Cardiac muscle cell (in vitro differentiated cells and primary cell): ENCODE data around the gene ST8SIA5. TPM values are rescaled to one million over a fixed set of nuclear protein-coding genes. Genes with fewer than 3 reads are reported as not detected.
"Not testable (repeated sequence)": the region's sequence is repeated elsewhere in the genome, so short reads cannot be mapped to it uniquely, and the experiment has no call there.

ENCODE experiments used
- DNase-seq, 2 donors: peaks; one replicate each; pipeline versions ENCODE4 v3.0.0 to v3.0.0-alpha.2; 2010 to 2017; ENCODE audit warnings: low read depth in 1 of 2, low spot score in 1 of 2
- H3K27ac ChIP-seq: fragments of 200-600 bp; sonication (generic); 2 replicates; pipeline ENCODE4 v1.5.1; 2016
- H3K27me3 ChIP-seq: fragments of 200-600 bp; sonication (generic); 2 replicates; pipeline ENCODE4 v1.6.0; 2016; ENCODE audit warnings: control low read depth
- H3K36me3 ChIP-seq: fragments of 200-600 bp; sonication (generic); 2 replicates; pipeline ENCODE4 v1.5.1; 2016; ENCODE audit warnings: control low read depth
- H3K4me1 ChIP-seq: fragments of 200-600 bp; sonication (generic); 2 replicates; pipeline ENCODE4 v1.8.1; 2017; ENCODE audit warnings: low read depth, mild to moderate bottlenecking, mixed run types
- H3K4me3 ChIP-seq: fragments of 200-600 bp; sonication (generic); 2 replicates; pipeline ENCODE4 v1.5.1; 2016; ENCODE audit warnings: mild to moderate bottlenecking
- H3K9me3 ChIP-seq: fragments of 200-600 bp; sonication (generic); 2 replicates; pipeline ENCODE4 v1.5.1; 2017; ENCODE audit warnings: low read depth, mild to moderate bottlenecking, control low read depth
- CTCF ChIP-seq: IDR thresholded peaks from 2 replicates; pipeline ENCODE4 v1.5.1; 2012; ENCODE audit warnings: low read depth, mild to moderate bottlenecking, low read length
- polyA plus RNA-seq: library from polyadenylated mRNA; unstranded; fragments of >200 nt; fragmentation: Nextera tagmentation; extraction: Ambion mirVana; gene quantifications from 2 replicates; pipeline ENCODE4 v1.2.1, GENCODE V29; 2016
- total RNA-seq: library from RNA; depleted of rRNA; stranded (reverse); fragments of >200 nt; gene quantifications from 2 replicates; pipeline ENCODE4 v1.2.3, GENCODE V29; 2016

ST8SIA5 gene
- total RNA-seq = 0.67 TPM in 1 of 2 replicates, not detected in the other
- 0.09 and 0.83 TPM in 2 replicates for polyA plus RNA-seq

GRCh38 chr18:46756559-46757201, at the start of gene ST8SIA5:
TSS of gene ST8SIA5 (minus strand) at chr18:46757053. CDS start at chr18:46756508, 545 bp downstream.
- Histone ChIP-seq H3K27ac (no peak within 1 kb of the TSS), H3K36me3 (no peaks in the 10 kb centered on the region), H3K4me3 (peak within 1 kb of the TSS; percentile 45), H3K27me3 (peaks cover 94% of the 10 kb centered on the region), H3K4me1 (peaks cover 8% of the 10 kb centered on the region), H3K9me3 (no peaks in the 10 kb centered on the region)
- peak in 1 of 2 donors; percentile 47 for DNase-seq
- no peak for TF ChIP-seq CTCF

- H3K36me3 ChIP-seq, H3K27me3 ChIP-seq, H3K4me1 ChIP-seq, H3K4me3 ChIP-seq, H3K27ac ChIP-seq, H3K9me3 ChIP-seq, DNase-seq: not testable (repeated sequence)
Measured at GRCh38 chr18:46795945-46796344, 39.1 kb upstream of the ST8SIA5 start.

GRCh38 chr18:46794607-46795006, 37.8 kb upstream of the ST8SIA5 start:
- no peaks in the 10 kb centered on the region for H3K27me3 ChIP-seq
- no peak overlapping the region for H3K4me3 ChIP-seq
- no peaks in the 10 kb centered on the region for H3K36me3 ChIP-seq
- no peaks in the 10 kb centered on the region for H3K9me3 ChIP-seq
- no peaks in the 10 kb centered on the region for H3K4me1 ChIP-seq
- no peak for DNase-seq
- no peak overlapping the region for H3K27ac ChIP-seq
- no peak for TF ChIP-seq CTCF

GRCh38 chr18:46793565-46793964, 36.7 kb upstream of the ST8SIA5 start:
- DNase-seq = peak in 1 of 2 donors; percentile 9
- Histone ChIP-seq H3K4me1 (no peaks in the 10 kb centered on the region), H3K4me3 (no peak overlapping the region), H3K36me3 (no peaks in the 10 kb centered on the region), H3K9me3 (no peaks in the 10 kb centered on the region), H3K27ac (no peak overlapping the region), H3K27me3 (no peaks in the 10 kb centered on the region)
- TF ChIP-seq CTCF = no peak

GRCh38 chr18:46789088-46789487, 32.2 kb upstream of the ST8SIA5 start:
- Histone ChIP-seq H3K4me1 (no peaks in the 10 kb centered on the region), H3K36me3 (no peaks in the 10 kb centered on the region), H3K27ac (no peak overlapping the region), H3K27me3 (no peaks in the 10 kb centered on the region), H3K4me3 (no peak overlapping the region), H3K9me3 (no peaks in the 10 kb centered on the region)
- DNase-seq = no peak
- no peak for TF ChIP-seq CTCF

GRCh38 chr18:46787674-46788073, 30.8 kb upstream of the ST8SIA5 start:
- Histone ChIP-seq H3K9me3 (no peaks in the 10 kb centered on the region), H3K4me3 (no peak overlapping the region), H3K27ac (no peak overlapping the region), H3K36me3 (no peaks in the 10 kb centered on the region), H3K27me3 (no peaks in the 10 kb centered on the region), H3K4me1 (no peaks in the 10 kb centered on the region)
- DNase-seq = no peak
- no peak for TF ChIP-seq CTCF
